CD4-positive, alpha-beta T cell treated with Interleukin-17A for 4 hours (primary cell): ENCODE measurements around the gene FBP2.

Experiments used
- DNase-seq: peaks from one replicate; pipeline ENCODE4 v3.0.0-alpha.2; 2020; ENCODE audit warnings: mixed read lengths

Gene FBP2

GRCh38 chr9:94593459-94594345 lies at the start of gene FBP2:
TSS of gene FBP2 (minus strand) at chr9:94593824. CDS start at chr9:94593726, 98 bp downstream.
- DNase-seq, result no peak

- no peak for DNase-seq
Measured at GRCh38 chr9:94643176-94643575, 49.6 kb upstream of the FBP2 start.

GRCh38 chr9:94642501-94642900 lies 48.9 kb upstream of the FBP2 start:
- DNase-seq, result no peak

- DNase-seq, result no peak
Measured at GRCh38 chr9:94639999-94640376, 46.4 kb upstream of the FBP2 start.

GRCh38 chr9:94639061-94639998 lies 45.7 kb upstream of the FBP2 start, which contains the start of gene FBP1:
TSS of gene FBP1 (minus strand) at chr9:94639518. CDS start at chr9:94639310, 208 bp downstream.
- DNase-seq, result peak; percentile 62

GRCh38 chr9:94638335-94639060 lies 44.9 kb upstream of the FBP2 start:
- DNase-seq, result no peak

- no peak for DNase-seq
Measured at GRCh38 chr9:94632737-94633136, 39.1 kb upstream of the FBP2 start.

GRCh38 chr9:94631599-94631998 lies 38.0 kb upstream of the FBP2 start:
- no peak for DNase-seq

GRCh38 chr9:94630833-94631232 lies 37.2 kb upstream of the FBP2 start:
- DNase-seq, result no peak

GRCh38 chr9:94630281-94630680 lies 36.7 kb upstream of the FBP2 start:
- DNase-seq, result no peak

- no peak for DNase-seq
Measured at GRCh38 chr9:94627287-94627686, 33.7 kb upstream of the FBP2 start.

GRCh38 chr9:94625835-94626234 lies 32.2 kb upstream of the FBP2 start:
- no peak for DNase-seq

GRCh38 chr9:94624629-94625028 lies 31.0 kb upstream of the FBP2 start:
- DNase-seq, result no peak

GRCh38 chr9:94623253-94623652 lies 29.6 kb upstream of the FBP2 start:
- peak; percentile 10 for DNase-seq

- no peak for DNase-seq
Measured at GRCh38 chr9:94622087-94622800, 28.6 kb upstream of the FBP2 start.

- DNase-seq, result no peak
Measured at GRCh38 chr9:94619026-94619425, 25.4 kb upstream of the FBP2 start.

- no peak for DNase-seq
Measured at GRCh38 chr9:94613003-94613402, 19.4 kb upstream of the FBP2 start.

- no peak for DNase-seq
Measured at GRCh38 chr9:94612071-94612470, 18.4 kb upstream of the FBP2 start.

- DNase-seq, result no peak
Measured at GRCh38 chr9:94611638-94612068, 18.0 kb upstream of the FBP2 start.

GRCh38 chr9:94610181-94610606 lies 16.6 kb upstream of the FBP2 start:
- DNase-seq, result no peak

- DNase-seq, result no peak
Measured at GRCh38 chr9:94607423-94607691, 13.7 kb upstream of the FBP2 start.
